Melanocyte of skin (primary cell): ENCODE results near the gene ZNF253. TPM values are rescaled to one million over a fixed set of nuclear protein-coding genes. Genes with fewer than 3 reads are reported as not detected.

Source experiments
- total RNA-seq, 2 donors: library from RNA; depleted of rRNA; stranded (reverse); fragments of >200 nt; gene quantifications; 2 replicates each; pipeline ENCODE4 v1.2.3, GENCODE V29; 2012

ZNF253 gene
- 10 to 100 TPM in 1 of 2 donors, 1 to 10 TPM in 1; 7.6 to 13.0 TPM for total RNA-seq

DNA sequence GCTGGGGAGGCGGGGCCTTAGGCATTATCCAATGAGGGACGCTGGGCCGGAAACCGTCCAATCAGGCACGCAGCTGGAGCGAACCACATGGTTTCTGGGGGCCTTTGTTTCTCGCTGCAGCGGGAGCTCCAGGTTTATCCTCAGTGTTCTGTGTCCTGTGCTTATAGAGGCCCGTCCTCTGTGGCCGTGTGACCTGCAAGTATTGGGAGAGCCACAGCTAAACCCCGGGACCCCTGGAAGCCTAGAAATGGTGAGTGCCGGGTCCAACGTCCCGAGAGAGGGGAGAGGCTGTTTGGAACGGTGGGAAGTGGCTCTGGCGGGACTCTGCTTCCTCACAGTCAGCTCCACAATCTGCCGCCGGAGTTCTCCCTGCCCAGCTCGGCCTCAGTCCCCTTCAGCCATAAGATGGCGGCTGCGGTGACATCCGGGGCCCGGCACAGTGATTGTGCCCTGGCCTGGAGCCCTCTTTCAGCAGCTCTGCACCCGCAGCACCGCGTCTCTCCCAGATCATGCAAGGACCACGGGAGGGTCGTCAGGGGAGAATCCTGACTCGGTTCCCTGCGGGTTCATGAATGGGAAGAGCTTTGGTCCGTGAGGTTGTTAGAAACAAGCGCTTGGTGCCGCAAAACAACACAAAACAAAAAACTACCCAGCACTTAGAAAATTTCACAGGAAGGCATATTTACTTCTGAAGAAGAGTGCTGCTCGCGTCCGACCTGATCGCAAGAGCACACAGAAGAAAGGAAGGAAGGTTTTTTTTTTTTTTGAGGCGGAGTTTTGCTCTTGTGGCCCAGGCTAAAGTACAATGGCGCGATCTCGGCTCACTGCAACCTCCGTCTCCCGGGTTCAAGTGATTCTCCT is at the start of gene ZNF253:
Gene ZNF253 (plus strand): TSS at position 133 of the 861 bp plus-strand sequence. CDS start 115 bp downstream, at position 248.

DNA sequence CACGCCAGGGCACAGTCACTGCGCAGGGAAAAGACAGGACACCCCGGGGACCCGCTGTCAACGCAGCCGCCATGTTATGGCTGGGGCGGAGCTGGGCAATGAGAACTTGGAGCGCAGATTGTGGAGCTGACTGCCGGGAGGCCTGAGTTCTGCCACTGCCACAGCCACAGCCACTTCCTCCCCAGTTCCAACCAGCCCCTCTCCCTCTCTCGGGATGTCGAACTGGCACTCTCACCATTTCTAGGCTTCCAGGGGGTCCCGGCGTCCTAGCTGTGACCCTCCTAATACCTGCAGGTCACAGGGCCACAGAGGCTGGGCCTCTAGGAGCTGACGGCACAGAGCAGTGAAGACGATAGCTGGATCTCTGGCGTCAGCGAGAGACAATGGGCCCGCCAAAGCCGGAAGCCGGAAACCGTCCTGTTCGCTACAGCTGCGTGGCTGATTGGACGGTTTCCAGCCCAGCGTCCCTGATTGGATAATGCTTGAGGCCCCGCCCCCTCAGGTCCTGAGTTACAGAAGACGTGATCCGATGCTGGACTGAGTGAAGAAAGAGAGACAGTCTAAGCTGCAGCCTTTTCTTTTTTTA is 44.2 kb upstream of the ZNF253 start, which contains the start of gene ZNF506:
Gene ZNF506 (minus strand): TSS at position 385 of the 586 bp plus-strand sequence. CDS start 147 bp downstream, at position 238.

DNA sequence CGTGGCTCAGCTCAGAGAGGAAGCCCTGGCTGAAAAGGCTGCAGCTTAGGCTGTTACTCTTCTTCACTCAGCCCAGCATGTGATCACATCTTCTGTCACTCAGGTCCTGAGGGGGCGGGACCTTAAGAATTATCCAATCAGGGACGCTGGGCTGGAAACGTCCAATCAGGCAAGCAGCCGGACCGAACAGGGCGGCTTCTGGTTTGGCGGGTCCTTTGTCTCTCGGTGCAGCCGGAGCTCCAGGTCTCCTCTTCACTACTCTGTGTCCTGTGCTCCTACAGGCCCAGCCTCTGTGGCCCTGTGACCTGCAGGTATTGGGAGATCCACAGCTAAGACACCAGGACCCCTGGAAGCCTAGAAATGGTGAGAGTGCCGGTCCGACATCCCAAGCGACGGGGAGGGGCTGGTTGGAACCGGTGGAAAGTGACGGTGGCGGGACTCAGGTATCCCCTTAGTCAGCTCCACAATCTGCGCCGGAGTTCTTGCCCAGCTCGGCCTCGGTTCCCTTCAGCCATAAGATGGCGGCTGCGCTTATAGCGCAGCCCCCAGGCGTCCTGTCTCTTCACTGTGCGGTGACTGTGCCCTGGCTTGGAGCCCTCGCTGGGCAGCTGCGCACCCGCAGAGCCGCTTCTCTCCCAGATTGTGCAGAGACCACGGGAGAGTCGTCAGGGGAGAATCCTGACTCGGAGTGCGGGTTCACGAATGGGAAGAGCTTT is 35.2 kb downstream of the ZNF253 start, which contains the start of gene ZNF93:
Gene ZNF93 (plus strand): TSS at position 218 of the 716 bp plus-strand sequence. CDS start 143 bp downstream, at position 361.

Other genes starting within 250 kb of the ZNF253 start
- 1 to 10 TPM in 1 of 2 donors, under 1 TPM in 1; 0.34 to 2.0 TPM for gene PBX4, start 247.2 kb upstream of the ZNF253 start, total RNA-seq
- gene LPAR2, start 237.7 kb upstream of the ZNF253 start, total RNA-seq, result 1 to 10 TPM; 4.5 to 8.0 TPM
- gene GMIP, start 222.2 kb upstream of the ZNF253 start, total RNA-seq, result 1 to 10 TPM; 7.6 to 7.7 TPM
- gene ATP13A1, start 202.2 kb upstream of the ZNF253 start, total RNA-seq, result 10 to 100 TPM; 70.9 to 79.8 TPM
- 1 to 10 TPM; 5.2 to 8.7 TPM for gene ZNF101, start 197.0 kb upstream of the ZNF253 start, total RNA-seq
- gene ZNF14, start 132.8 kb upstream of the ZNF253 start, total RNA-seq, result 1 to 10 TPM; 2.8 to 3.3 TPM
- 10 to 100 TPM in 1 of 2 donors, 1 to 10 TPM in 1; 9.3 to 11.0 TPM for gene ZNF506, start 44.1 kb upstream of the ZNF253 start, total RNA-seq
- gene ZNF93, start 35.1 kb downstream of the ZNF253 start, total RNA-seq, result 10 to 100 TPM in 1 of 2 donors, 1 to 10 TPM in 1; 7.6 to 11.0 TPM
- 1 to 10 TPM; 2.0 to 2.1 TPM for gene ZNF682, start 173.6 kb downstream of the ZNF253 start, total RNA-seq
- 1 to 10 TPM in 1 of 2 donors, under 1 TPM in 1; 0.69 to 7.0 TPM for gene ZNF90, start 212.1 kb downstream of the ZNF253 start, total RNA-seq